ENCODE measurements around the gene NADK. TPM values are rescaled to one million over a fixed set of nuclear protein-coding genes. Genes with fewer than 3 reads are reported as not detected.

The NADK gene
- total and polyA plus RNA-seq, 3 experiments from 2014 or later, result 29.9 to 77.0 (median 75.4) TPM

- no peaks in the 10 kb centered on the region for H3K27me3 Mint-ChIP-seq
- ChIA-PET CTCF (no interaction called here), POLR2A (no interaction called here)
- H3K27ac Mint-ChIP-seq, result no peak overlapping the region
- Histone ChIP-seq H3K9me3 (ENCODE audit: low read length) (no peaks in the 10 kb centered on the region), H3K27ac (ENCODE audit: low read depth, low read length) (peak overlapping the region; percentile 67), H3K4me3 (ENCODE audit: low read length) (no peak overlapping the region), H3K36me3 (ENCODE audit: insufficient read depth, low read length) (peaks cover 26% of the 10 kb centered on the region), H3K27me3 (ENCODE audit: insufficient read depth, low read length, poor library complexity, severe bottlenecking) (no peaks in the 10 kb centered on the region), H3K4me1 (ENCODE audit: insufficient read depth, low read length) (no peaks in the 10 kb centered on the region)
- H3K9me3 Mint-ChIP-seq, result no peaks in the 10 kb centered on the region
- H3K36me3 Mint-ChIP-seq, result peaks cover 0 to 80% (median 3%) of the 10 kb centered on the region in 3 donors
- no peak overlapping the region for H3K4me3 Mint-ChIP-seq
- H3K4me1 Mint-ChIP-seq, result peaks cover 0 to 3% (median 0%) of the 10 kb centered on the region in 3 donors
- DNase-seq, result peak in 1 of 5 donors; percentile 33
Measured at GRCh38 chr1:1759456-1760344, 18.6 kb downstream of the NADK start.

DNA sequence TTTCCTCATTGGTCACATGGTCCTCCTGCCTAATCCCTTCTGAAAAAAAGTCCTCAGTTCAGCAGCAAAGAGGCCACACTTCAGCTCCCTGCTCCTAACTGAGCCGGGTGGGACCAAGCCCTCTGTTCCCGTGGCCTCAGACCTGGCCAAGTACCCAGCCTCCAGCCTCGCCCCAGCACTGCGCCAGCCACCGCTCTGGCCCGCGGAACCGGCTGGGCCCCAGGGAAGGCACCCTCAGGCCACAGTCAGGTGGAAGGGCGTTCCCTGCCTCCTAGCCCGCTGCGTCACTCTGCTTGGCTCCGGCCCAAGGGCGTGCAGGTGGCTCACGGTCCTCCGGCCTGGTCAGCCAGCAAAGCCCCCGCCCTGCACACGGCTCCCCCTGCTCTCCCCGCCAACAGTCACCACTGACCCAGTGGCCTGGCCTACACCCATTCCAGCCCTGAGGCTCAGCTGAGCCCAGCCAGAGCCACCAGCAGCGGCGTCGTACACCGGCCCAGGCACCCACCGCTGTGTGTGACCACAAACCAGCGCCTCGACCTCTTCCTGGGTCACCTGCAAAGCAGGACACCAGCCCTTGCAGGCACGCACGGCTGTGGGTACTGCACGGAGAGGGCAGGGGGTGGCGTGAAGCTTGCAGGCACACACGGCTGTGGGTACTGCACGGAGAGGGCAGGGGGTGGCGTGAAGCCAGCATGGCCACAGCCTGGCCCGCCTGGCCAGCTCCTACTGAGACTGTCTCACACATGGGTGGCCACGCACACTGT lies 19.4 kb downstream of the NADK start:
- Mint-ChIP-seq H3K27ac (peak overlapping the region in 1 of 8 donors; percentile 50), H3K36me3 (peaks cover 0 to 79% (median 3%) of the 10 kb centered on the region in 3 donors), H3K4me3 (no peak overlapping the region), H3K9me3 (no peaks in the 10 kb centered on the region), H3K27me3 (no peaks in the 10 kb centered on the region), H3K4me1 (peaks cover 0 to 3% (median 0%) of the 10 kb centered on the region in 3 donors)
- no peak for DNase-seq
- H3K27ac ChIP-seq (ENCODE audit: low read depth, low read length), result peak overlapping the region; percentile 67
- POLR2A ChIA-PET, result interaction anchor here (0.6 kb wide), 1 partner anchor 234 kb away, joined by 4 read pairs; no protein-coding TSS in a partner anchor
- no peaks in the 10 kb centered on the region for H3K27me3 ChIP-seq (ENCODE audit: insufficient read depth, low read length, poor library complexity, severe bottlenecking)
- no peak overlapping the region for H3K4me3 ChIP-seq (ENCODE audit: low read length)
- CTCF ChIA-PET, result no interaction called here
- H3K9me3 ChIP-seq (ENCODE audit: low read length), result no peaks in the 10 kb centered on the region
- no peaks in the 10 kb centered on the region for H3K4me1 ChIP-seq (ENCODE audit: insufficient read depth, low read length)
- H3K36me3 ChIP-seq (ENCODE audit: insufficient read depth, low read length), result peaks cover 26% of the 10 kb centered on the region

GRCh38 chr1:1758059-1758621 lies 20.1 kb downstream of the NADK start:
- Mint-ChIP-seq H3K4me3 (no peak overlapping the region), H3K36me3 (peaks cover 0 to 79% (median 3%) of the 10 kb centered on the region in 3 donors), H3K9me3 (no peaks in the 10 kb centered on the region), H3K27ac (peak overlapping the region in 1 of 8 donors; percentile 11), H3K27me3 (no peaks in the 10 kb centered on the region), H3K4me1 (peaks cover 0 to 3% (median 0%) of the 10 kb centered on the region in 3 donors)
- Histone ChIP-seq H3K27ac (ENCODE audit: low read depth, low read length) (peak overlapping the region; percentile 67), H3K36me3 (ENCODE audit: insufficient read depth, low read length) (peaks cover 26% of the 10 kb centered on the region), H3K27me3 (ENCODE audit: insufficient read depth, low read length, poor library complexity, severe bottlenecking) (no peaks in the 10 kb centered on the region), H3K4me1 (ENCODE audit: insufficient read depth, low read length) (no peaks in the 10 kb centered on the region), H3K9me3 (ENCODE audit: low read length) (no peaks in the 10 kb centered on the region), H3K4me3 (ENCODE audit: low read length) (no peak overlapping the region)
- CTCF ChIA-PET, result no interaction called here
- no peak for DNase-seq
- POLR2A ChIA-PET, result interaction anchor here (0.6 kb wide), 1 partner anchor 233 kb away, joined by 4 read pairs; no protein-coding TSS in a partner anchor

DNA sequence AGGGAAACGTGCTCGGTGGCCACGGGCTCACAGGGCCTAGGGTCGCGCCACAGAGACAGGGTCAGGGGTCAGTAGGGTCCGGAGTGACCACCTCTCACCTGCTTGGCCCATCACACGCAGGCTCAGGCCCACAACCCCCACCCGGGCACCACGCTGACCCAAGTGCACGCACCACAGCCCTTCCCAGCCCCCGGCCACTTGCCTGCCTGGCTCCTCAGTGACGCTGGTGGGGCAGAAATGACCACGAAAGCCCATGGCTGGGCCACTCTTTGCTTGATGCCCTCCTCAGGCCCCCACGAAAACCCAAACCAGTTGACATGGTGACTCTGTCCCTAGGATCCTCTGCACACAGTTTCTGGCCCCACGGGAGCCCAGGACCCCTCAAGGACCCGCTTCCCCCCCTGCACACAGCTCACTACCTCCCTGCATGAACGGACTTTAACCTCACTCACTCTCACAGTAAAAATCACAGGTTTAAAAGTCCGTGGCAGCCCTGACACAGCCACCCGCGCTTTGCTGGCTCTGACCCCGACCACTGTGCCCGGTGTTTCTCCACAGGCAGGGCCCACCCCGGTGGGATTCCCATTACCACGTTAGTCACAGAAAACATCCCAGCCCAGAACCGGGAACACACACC lies 20.7 kb downstream of the NADK start:
- Mint-ChIP-seq H3K4me1 (peaks cover 0 to 3% (median 0%) of the 10 kb centered on the region in 3 donors), H3K27ac (peak overlapping the region in 2 of 8 donors; percentile 23 to 51), H3K36me3 (peaks cover 0 to 78% (median 3%) of the 10 kb centered on the region in 3 donors), H3K4me3 (no peak overlapping the region), H3K27me3 (no peaks in the 10 kb centered on the region), H3K9me3 (no peaks in the 10 kb centered on the region)
- Histone ChIP-seq H3K27ac (ENCODE audit: low read depth, low read length) (peak overlapping the region; percentile 67), H3K4me3 (ENCODE audit: low read length) (no peak overlapping the region), H3K9me3 (ENCODE audit: low read length) (no peaks in the 10 kb centered on the region), H3K36me3 (ENCODE audit: insufficient read depth, low read length) (peaks cover 26% of the 10 kb centered on the region), H3K4me1 (ENCODE audit: insufficient read depth, low read length) (no peaks in the 10 kb centered on the region), H3K27me3 (ENCODE audit: insufficient read depth, low read length, poor library complexity, severe bottlenecking) (no peaks in the 10 kb centered on the region)
- CTCF ChIA-PET, result no interaction called here
- POLR2A ChIA-PET, result no interaction called here
- no peak for DNase-seq

- ChIA-PET CTCF (no interaction called here), POLR2A (no interaction called here)
- no peaks in the 10 kb centered on the region for H3K27me3 Mint-ChIP-seq
- Histone ChIP-seq H3K36me3 (ENCODE audit: insufficient read depth, low read length) (peaks cover 22% of the 10 kb centered on the region), H3K4me1 (ENCODE audit: insufficient read depth, low read length) (no peaks in the 10 kb centered on the region), H3K4me3 (ENCODE audit: low read length) (no peak overlapping the region), H3K27ac (ENCODE audit: low read depth, low read length) (peak overlapping the region; percentile 31), H3K27me3 (ENCODE audit: insufficient read depth, low read length, poor library complexity, severe bottlenecking) (no peaks in the 10 kb centered on the region), H3K9me3 (ENCODE audit: low read length) (no peaks in the 10 kb centered on the region)
- no peak overlapping the region for H3K27ac Mint-ChIP-seq
- H3K36me3 Mint-ChIP-seq, result peaks cover 0 to 79% (median 3%) of the 10 kb centered on the region in 3 donors
- H3K9me3 Mint-ChIP-seq, result no peaks in the 10 kb centered on the region
- peaks cover 0 to 3% (median 0%) of the 10 kb centered on the region in 3 donors for H3K4me1 Mint-ChIP-seq
- H3K4me3 Mint-ChIP-seq, result no peak overlapping the region
- no peak for DNase-seq
Measured at GRCh38 chr1:1756661-1757421, 21.4 kb downstream of the NADK start.

GRCh38 chr1:1755852-1756251 lies 22.4 kb downstream of the NADK start:
- CTCF ChIA-PET, result no interaction called here
- Mint-ChIP-seq H3K36me3 (peaks cover 0 to 69% (median 0%) of the 10 kb centered on the region in 3 donors), H3K4me3 (no peak overlapping the region), H3K27ac (peak overlapping the region in 1 of 8 donors; percentile 21), H3K27me3 (no peaks in the 10 kb centered on the region), H3K9me3 (no peaks in the 10 kb centered on the region), H3K4me1 (peaks cover 0 to 3% (median 0%) of the 10 kb centered on the region in 3 donors)
- no peak for DNase-seq
- POLR2A ChIA-PET, result interaction anchor here (0.6 kb wide), 1 partner anchor 94 kb away, joined by 3 read pairs; no protein-coding TSS in a partner anchor
- H3K4me3 ChIP-seq (ENCODE audit: low read length), result no peak overlapping the region
- peaks cover 15% of the 10 kb centered on the region for H3K36me3 ChIP-seq (ENCODE audit: insufficient read depth, low read length)
- no peaks in the 10 kb centered on the region for H3K4me1 ChIP-seq (ENCODE audit: insufficient read depth, low read length)
- no peaks in the 10 kb centered on the region for H3K27me3 ChIP-seq (ENCODE audit: insufficient read depth, low read length, poor library complexity, severe bottlenecking)
- H3K27ac ChIP-seq (ENCODE audit: low read depth, low read length), result no peak overlapping the region
- no peaks in the 10 kb centered on the region for H3K9me3 ChIP-seq (ENCODE audit: low read length)

GRCh38 chr1:1755426-1755825 lies 22.8 kb downstream of the NADK start:
- ChIA-PET CTCF (no interaction called here), POLR2A (interaction anchor here (0.6 kb wide), 1 partner anchor 94 kb away, joined by 3 read pairs; no protein-coding TSS in a partner anchor)
- Mint-ChIP-seq H3K9me3 (no peaks in the 10 kb centered on the region), H3K36me3 (peaks cover 0 to 65% (median 0%) of the 10 kb centered on the region in 3 donors), H3K4me1 (peaks cover 0 to 3% (median 0%) of the 10 kb centered on the region in 3 donors), H3K27ac (peak overlapping the region in 1 of 8 donors; percentile 68), H3K27me3 (no peaks in the 10 kb centered on the region), H3K4me3 (no peak overlapping the region)
- Histone ChIP-seq H3K9me3 (ENCODE audit: low read length) (no peaks in the 10 kb centered on the region), H3K4me1 (ENCODE audit: insufficient read depth, low read length) (no peaks in the 10 kb centered on the region), H3K27ac (ENCODE audit: low read depth, low read length) (no peak overlapping the region), H3K27me3 (ENCODE audit: insufficient read depth, low read length, poor library complexity, severe bottlenecking) (no peaks in the 10 kb centered on the region), H3K36me3 (ENCODE audit: insufficient read depth, low read length) (peaks cover 12% of the 10 kb centered on the region), H3K4me3 (ENCODE audit: low read length) (no peak overlapping the region)
- no peak for DNase-seq

Data from CD8-positive, alpha-beta memory T cell (primary cell).